Measurements from ENCODE around the gene AGBL2.
A peak's percentile ranks its signal among the peaks of the same experiment; 100 is the strongest.
"Not testable (repeated sequence)": the region's sequence is repeated elsewhere in the genome, so short reads cannot be mapped to it uniquely, and the experiment has no call there.

The AGBL2 gene

GRCh38 chr11:47715082-47715669 is at the start of gene AGBL2:
TSS of gene AGBL2 (minus strand) at chr11:47715369. CDS start at chr11:47714650, 719 bp downstream.
- peak; percentile 71 for DNase-seq

DNA sequence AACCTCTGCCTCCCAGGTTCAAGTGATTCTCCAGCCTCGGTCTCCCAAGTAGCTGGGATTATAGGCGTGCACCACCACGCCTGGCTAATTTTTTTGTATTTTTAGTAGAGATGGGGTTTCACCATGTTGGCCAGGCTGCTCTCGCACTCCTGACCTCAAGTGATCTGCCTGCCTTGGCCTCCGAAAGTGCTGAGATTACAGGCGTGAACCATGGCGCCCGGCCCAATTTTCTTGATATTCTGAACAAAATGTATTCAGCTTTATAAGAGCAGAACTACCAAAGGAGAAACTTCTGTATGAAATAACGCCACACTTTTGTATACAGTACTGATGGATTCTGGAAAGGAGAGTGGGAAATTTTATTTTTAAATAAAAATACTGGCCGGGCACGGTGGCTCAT is 44.1 kb upstream of the AGBL2 start:
- not testable (repeated sequence) for DNase-seq

DNA sequence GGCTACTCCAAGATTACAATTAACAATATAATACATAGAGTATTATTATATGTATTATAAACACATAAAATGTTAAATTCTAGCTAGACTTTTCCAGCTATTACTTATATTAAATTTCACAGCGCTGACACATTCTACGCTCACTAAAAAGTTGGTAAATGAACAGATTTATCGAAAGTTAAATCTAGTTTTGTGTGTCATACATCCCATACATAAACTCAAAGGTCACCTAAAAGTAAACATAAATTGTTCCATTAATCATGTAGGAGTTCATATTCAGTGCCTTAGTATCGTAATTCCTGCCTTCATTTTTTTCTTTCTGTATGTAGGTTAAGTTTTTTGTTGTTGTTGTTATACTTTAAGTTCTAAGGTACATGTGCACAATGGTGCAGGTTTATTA is 41.0 kb upstream of the AGBL2 start:
- DNase-seq, result no peak

DNA sequence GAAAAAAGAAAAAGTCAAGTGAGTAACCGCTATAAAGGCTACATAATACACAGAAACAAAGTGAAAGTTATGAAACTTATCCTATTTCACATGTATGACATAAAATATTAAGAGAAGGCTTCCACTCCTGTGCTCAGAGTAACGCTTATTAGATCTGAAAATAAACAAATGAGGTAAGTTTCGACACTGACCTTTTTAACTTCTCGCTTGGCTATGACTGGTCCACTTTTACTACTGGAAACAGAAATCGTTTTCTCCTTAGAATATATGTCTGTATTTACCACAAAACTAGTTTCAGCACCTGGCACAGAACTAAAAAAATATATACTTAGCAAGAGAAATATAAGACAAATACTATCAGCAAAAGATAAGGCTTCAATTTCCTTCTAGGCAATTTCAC is 35.6 kb upstream of the AGBL2 start:
- DNase-seq, result no peak

DNA sequence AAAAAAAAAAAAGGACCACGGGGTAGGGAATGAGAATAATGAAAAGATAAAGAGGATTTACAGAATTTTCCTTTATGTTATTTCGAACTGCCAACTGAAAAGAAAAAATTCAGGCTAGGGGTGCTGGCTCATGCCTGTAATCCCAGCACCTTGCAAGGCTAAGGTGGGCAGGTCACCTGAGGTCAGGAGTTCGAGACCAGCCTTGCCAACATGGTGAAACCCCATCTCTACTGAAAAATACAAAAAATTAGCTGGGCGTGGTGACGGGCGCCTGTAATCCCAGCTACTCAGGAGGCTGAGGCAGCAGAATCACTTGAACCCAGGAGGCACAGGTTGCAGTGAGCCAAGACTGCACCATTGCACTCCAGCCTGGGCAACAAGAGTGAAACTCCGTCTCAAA is 27.3 kb upstream of the AGBL2 start:
- DNase-seq, result not testable (repeated sequence)

GRCh38 chr11:47737817-47738216 is 22.6 kb upstream of the AGBL2 start:
- DNase-seq, result not testable (repeated sequence)

DNA sequence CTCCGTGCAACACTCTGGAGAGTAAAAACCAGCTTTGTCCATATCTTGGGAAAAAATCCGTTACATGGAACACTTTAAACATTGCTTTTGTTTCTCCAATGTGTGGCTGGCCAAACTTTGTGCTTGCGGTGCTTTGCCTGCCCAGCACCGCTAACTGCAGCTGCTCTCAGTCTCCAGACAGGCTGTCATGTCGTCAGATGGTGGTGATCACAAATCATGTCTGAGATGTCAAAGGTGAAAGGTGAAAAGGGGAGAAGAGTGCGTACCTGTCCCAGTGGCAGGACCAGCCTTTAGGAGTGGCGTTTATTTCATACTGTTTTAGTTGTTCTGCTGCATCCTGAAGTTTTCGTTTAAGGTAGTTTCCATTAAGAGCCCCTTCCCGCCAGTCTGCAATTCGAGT is 17.1 kb upstream of the AGBL2 start:
- DNase-seq, result no peak

DNA sequence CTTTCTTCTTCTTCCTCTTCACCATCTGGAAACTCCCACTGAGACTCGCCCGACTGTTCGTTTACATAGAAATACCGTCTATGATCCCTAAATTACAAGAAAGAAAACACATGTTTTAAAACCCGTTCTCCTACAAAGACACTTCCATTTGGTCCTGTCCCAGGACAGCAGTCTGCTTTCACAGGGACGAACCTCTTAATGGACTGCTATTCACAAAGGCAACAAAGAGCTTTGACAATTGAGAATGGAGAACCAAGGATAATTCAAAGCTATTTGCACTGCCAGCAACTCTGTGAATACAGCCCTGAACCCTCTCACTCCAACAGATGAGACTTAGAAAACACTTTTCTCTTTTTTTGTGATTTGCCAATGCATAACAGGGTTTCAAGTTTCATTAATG is 16.3 kb upstream of the AGBL2 start:
- DNase-seq, result no peak

DNA sequence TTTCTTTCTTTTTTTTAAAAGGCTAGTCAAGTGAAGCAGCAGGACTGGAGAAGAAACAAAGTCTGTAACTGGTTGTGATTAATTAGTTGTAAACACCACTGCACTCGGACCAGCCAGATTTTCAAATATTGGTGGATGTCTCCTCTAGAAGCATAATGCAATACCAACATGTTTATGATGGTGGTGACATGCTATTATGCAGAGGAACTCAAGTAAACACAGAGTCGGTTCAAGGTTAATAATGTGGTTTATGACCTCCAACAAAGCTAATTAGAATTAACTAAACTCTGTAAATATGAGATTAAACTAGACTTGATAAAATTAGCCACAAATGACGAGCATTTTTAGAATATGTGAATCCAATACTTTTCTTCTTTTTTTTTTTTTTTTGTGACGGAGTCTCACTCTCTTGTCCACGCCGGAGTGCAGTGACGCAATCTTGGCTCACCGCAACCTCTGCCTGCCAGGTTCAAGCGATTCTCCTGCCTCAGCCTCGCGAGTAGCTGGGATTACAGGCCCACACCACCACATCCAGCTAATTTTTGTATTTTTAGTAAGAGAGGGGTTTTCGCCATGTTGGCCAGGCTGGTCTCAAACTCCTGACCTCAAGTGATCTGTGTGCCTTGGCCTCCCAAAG is 11.8 kb upstream of the AGBL2 start:
- no peak for DNase-seq

GRCh38 chr11:47726118-47726442 is 10.9 kb upstream of the AGBL2 start:
- no peak for DNase-seq

DNA sequence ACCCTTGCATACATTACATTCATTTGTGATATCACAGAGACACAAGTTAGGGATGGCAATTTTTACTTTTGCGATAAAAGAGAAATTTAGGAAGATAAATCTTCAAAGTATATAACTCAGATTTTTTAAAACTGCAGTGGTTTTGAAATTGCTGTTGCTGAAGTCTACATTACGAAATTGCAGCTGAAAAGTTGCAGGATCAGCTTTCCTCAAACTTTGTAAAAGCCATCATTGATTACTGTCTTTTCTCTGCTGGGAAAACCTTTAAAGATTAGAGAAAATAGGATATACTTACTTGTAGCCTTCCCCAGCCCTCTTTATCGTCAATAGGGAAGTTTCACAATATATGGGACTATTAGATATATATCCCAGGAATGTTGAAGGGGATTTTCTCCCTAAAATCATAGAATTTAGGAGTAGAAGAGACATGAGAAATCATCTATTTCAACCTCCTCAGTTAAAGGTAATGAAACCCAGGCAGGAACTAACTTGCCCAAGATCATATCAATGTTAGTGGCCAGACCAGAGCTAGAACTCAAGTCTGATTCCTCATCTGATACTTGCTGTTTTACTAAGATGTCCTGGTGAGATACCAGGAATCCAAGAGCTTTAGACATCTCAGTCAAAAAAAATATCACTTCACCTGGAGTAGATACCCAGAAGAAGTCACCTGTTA is 10.4 kb upstream of the AGBL2 start:
- DNase-seq, result no peak

DNA sequence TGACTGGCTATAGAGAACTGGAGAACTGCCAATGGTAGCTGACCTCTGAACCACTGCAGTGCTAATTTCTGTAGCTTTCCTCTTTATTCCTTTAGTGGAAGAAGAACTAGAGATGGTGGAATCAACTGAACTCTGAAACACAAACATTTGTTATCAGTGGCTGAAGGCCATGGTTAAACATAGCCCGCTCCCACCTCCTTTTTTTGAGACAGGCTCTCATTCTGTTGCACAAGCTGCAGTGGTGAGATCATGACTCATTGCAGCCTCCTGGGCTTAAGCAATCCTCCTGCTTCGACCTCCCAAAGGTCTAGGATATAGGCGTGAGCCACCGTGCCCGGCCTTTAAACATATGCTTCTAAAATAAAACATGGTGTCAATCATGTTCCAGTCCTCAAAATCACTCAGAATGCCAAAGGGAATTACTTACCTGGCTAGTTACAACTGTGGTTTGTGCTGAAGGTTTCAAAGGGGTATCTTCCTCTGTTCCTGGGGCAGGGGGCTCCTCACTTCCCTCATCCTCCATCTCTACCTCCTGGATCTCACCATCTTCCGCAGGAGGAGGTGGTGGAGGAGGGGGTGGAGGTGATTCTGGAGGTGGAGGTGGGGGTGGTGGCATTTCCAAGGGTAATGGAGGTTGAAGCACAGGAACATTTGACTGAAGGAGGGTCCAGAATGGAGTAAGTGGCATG is 9.0 kb upstream of the AGBL2 start:
- no peak for DNase-seq

DNA sequence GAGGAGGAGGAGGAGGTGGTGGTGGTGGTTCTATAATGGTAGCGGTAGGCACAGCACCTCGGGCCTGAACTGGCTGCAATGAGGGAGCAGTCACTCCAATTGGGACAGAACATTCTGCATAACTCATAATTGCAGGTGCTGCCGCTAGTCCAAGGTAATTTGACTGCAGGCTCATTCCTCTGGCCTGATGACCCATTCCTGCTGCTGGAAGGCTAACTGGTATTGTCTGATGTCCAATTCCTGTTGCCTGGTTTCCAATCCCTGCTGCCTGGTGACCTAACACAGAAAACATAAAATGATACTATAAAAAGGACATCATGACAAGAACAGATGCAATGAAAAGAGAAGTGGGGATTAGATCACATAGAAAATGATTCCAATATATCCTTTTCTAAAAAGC is 7.9 kb upstream of the AGBL2 start:
- DNase-seq, result no peak

DNA sequence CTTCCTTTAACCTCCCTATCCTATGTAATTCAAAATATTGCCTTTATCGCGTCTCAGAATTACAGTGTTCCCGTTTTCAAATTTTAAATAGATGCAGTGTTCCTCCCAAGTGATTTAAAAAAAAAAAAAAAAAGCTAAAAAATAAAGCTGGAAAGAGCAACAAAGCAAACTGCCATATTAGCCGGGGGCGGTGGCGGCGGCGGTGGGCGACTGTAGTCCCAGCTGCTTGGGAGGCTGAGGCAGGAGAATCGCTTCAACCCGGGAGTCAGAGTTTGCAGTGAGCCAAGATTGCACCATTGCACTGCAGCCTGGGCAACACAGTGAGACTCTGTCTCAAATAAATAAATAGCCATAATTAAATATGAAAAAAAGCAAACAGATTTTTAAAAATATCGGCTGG is 5.5 kb upstream of the AGBL2 start:
- no peak for DNase-seq

- DNase-seq, result no peak
These were observed 1.5 kb upstream of the AGBL2 start for GRCh38 chr11:47716692-47717091.

GRCh38 chr11:47714554-47715081 is 551 bp downstream of the AGBL2 start:
- no peak for DNase-seq

GRCh38 chr11:47711816-47712215 is 3.4 kb downstream of the AGBL2 start:
- no peak for DNase-seq

DNA sequence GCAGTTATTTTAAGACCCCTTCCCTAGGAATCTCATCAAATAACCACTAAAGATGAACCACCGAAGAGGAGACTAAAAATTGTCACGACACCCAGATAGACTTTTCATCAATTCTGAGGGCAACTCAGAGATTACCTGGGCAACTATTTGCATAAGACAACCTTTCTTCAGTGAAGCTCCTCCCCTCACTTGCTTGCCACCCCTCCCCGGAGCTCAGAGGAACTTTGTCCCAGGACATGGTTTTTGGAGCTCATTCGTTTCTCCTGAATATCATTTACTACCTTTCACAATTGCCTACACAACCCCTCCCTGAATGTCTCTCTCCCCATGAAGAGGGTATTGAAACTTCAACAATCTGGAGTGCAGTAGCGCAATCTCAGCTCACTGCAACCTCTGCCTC is 3.9 kb downstream of the AGBL2 start:
- DNase-seq, result no peak

DNA sequence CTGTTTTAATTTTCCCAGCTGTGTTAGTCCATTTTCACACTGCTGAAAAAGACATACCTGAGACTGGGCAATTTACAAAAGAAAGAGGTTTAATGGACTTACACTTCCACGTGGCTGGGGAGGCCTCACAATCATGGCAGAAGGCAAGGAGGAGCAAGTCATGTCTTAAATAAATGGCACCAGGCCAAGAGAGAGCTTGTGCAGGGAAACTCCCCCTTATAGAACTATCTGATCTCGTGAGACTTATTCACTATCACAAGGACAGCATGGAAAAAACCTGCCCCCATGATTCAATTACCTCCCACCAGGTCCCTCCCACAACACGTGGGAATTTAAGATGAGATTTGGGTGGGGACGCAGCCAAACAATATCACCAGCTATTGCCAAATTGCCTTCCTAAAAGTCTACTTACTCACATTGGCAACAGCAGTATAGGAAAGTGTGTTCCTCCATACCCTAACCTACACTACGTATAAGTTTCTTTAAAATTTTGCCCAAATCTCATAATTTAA is 7.8 kb downstream of the AGBL2 start:
- DNase-seq, result not testable (repeated sequence)

DNA sequence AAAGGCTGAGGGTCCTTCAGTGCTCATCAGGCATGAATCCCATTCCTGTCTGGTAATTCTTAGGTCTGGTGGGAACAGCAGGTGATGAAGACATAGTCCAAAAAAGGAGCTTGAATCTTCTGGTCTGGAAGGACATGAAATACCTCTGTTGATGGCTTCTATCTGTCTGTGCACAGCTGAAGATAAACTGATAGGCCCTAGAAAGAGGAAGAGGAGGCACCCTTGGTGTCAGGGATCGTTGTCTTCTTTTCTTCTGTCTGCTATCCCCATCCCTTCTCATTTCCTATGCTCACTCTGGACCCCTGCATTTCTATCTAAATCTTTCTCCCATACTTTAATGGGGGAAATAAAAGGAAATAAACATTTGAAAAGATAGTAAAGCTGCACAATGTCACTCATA is 9.4 kb downstream of the AGBL2 start:
- no peak for DNase-seq

DNA sequence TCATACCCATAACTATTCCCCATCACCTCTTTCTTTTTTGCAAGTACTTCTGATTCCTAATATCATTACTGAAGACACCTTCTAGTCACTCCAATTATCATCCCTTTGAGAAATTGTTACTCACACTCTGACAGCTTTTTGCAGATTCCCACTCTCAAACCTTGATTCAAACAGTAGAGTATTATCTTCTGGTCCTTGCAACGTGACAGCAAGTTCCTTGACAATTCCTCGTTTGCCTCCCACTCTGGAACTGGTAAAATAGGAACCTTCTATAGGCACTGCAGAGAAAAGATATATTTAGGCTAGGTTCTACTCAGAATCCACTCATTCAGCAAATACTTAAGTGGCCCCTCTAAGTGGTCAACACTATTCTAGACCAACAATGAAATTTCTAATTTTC is 23.2 kb downstream of the AGBL2 start:
- DNase-seq, result no peak

- DNase-seq, result no peak
These were observed 25.7 kb downstream of the AGBL2 start for GRCh38 chr11:47689480-47689879.

GRCh38 chr11:47688991-47689390 is 26.2 kb downstream of the AGBL2 start:
- no peak for DNase-seq

DNA sequence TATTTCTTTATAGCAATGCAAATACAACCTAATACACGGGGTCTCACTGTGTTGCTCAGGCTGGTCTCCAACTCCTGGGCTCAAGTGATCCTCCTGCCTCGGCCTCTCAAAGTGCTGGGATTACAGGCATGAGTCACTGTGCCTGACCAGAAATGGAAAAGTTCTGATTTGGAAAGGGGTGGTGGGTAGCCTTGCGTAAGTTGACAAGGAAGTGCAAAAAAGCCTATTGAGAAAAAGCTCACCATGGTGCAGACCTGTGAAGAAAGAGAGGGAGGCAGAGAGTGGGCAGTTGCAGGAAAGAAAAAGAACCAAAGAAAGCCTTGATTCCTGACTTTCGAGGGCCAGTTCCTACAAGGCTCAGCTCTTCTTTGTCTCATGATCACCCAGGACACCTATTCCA is 27.1 kb downstream of the AGBL2 start:
- no peak for DNase-seq

Measured in NCI-H2171 (cell line).